Left renal pelvis (tissue), 4 donors: ENCODE data around the gene KNDC1. TPM values are rescaled to one million over a fixed set of nuclear protein-coding genes. Genes with fewer than 3 reads are reported as not detected.

ENCODE experiments used
- DNase-seq, 4 donors: peaks; one replicate each; pipeline ENCODE4 v3.0.0-alpha.2; 2013; ENCODE audit warnings: low read depth in 4 of 4, low spot score in 3 of 4
- polyA plus RNA-seq, 4 donors: library from polyadenylated mRNA; unstranded; fragments of 120-200 nt; gene quantifications; one replicate each; pipeline ENCODE4 v1.2.1, GENCODE V29; 2013; ENCODE audit not compliant: insufficient read length in 4 of 4

The KNDC1 gene
- polyA plus RNA-seq, 4 donors = 2.5 to 10.0 (median 6.9) TPM

DNA sequence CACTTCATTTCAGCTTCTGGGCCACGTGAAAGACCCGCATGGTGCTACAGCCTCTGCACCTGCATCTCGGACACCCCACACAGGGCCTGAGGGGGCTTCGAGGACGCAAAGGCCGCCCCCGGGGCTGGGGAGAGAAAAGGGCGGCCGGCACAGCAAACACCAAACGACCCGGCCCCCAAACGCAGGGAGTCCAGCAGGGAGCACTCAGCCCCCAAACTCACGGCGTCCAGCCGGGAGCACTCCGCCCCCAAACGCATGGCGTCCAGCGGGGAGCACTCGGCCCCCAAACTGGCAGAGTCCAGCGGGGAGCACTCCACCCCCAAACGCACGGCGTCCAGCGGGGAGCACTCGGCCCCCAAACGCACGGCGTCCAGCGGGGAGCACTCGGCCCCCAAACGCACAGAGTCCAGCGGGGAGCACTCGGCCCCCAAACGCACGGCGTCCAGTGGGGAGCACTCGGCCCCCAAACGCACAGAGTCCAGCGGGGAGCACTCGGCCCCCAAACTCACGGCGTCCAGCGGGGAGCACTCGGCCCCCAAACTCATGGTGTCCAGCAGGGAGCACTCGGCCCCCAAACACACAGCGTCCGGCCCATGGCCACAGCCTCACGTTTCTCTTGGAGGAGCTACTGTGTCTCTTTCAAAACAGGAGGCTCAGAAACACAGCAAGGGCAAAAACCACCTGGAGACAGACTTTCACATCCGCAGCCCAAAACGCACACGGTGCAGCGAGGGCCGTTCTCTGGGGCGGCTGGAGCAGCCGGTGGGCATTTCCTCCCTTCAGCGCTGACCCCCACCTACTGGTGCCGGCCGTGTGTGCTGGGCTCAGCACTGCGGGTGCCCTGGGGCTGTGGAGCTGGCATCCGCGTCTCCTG lies 43.0 kb downstream of the KNDC1 start:
- DNase-seq = no peak

DNA sequence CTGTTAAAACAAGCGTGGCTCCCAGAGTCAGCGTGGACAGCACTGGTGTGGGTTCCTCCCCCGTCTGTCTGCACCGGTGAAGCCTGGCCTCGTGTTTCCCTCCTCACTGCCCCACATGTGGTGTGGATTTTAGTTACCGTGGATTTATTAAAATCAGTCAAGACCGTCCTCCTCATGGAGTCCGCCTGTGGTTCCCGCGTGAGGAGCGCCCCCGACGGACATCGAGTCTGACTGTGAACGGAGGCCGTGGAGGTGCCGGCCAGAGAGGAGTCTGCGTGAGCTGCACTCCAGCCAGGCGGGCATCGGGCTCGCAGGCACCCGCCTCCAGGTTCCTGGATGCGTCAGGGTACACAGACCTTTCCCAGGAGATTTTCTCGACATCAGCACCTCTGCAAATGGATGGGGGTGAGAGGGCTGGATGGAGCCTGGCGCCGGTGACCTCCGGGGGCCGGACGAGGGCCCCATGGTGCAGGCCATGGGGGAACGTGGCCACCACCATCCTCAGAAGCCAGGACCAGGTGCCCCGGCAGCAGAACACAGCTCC lies 43.7 kb downstream of the KNDC1 start:
- DNase-seq = no peak

DNA sequence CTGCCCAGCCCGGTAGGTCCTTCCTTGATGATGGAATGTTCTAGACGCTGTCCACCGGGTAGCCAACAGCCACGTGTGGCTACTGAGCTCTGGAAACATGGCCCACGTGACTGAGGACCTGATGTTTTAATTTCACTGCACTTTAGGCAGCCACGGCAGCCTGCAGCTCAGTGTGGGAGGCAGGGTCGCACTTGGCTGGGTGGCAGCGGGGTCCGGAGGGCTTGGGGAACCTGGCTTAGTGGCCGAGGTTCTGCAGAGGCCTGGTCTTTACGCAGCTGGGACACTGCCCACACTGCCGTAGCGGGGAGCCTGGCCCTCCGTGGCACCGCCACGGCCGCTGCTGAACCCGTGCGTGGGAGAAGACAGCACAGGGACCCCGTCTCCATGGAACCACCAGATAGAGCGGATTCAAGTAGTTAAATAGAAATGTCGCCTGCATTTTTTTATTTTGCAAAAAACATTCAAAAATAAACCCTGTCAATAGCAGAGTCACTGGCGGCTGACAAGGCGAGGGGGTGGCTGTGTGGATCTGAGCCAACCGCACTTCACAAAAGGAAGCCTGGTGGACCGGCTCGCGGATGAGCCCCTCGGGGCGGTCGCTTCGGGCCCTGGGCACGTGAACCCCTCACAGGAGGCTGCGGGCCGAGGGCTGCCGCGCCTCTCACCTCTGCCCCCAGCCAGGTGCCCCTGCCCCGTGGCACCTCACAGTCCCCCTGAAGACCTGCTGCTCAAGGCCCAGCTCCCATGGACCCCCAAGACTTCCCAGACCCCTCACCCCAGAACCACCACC lies 44.4 kb downstream of the KNDC1 start:
- DNase-seq = no peak

DNA sequence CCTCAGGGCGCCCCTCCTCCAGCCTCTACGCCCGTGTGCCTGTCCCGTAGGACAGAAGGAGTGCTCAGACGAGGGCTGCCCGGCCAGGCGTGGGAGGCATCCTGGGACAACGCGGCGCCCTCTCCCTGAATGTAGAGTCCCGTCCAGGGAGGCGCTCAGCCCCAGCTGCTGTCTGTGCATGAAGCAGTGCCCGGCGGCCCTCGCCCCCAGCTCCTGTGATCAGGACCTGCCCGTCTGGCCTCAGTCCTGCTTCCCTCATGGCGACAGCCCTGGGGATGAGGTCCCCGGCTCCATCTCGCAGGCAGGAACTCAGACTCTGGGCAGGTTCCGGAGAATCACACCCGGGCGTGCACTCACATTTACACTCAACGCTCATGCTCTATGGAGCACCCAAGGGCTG lies 45.1 kb downstream of the KNDC1 start:
- DNase-seq = no peak

- DNase-seq = no peak
These were observed 46.5 kb downstream of the KNDC1 start for GRCh38 chr10:133206356-133207040.

GRCh38 chr10:133207041-133207600 lies 47.1 kb downstream of the KNDC1 start:
- no peak for DNase-seq

- no peak for DNase-seq
These were observed 47.6 kb downstream of the KNDC1 start for GRCh38 chr10:133207627-133208026.

GRCh38 chr10:133208466-133208865 lies 48.4 kb downstream of the KNDC1 start:
- DNase-seq = no peak

- no peak for DNase-seq
These were observed 49.1 kb downstream of the KNDC1 start for GRCh38 chr10:133209117-133209516.

DNA sequence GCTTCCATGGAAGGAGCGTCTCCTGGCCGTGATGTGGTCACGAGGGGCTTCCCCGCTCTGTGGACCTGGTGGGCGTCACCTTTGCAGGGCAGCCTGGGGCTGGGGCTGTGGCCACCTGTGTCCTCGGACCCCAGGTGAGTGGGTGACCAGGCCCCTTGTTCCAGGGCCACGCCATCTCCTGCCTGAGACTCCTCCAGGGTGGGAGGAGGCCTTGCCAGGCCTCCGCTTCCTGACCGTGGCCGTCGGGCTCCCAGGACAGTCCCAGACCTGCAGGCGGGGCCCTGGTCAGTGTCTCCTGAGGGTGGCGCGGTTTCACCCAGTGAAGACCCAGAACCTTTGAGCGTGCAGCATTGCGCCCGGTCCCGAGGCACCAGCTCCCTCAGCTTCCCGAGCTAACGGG lies 49.6 kb downstream of the KNDC1 start:
- no peak for DNase-seq

DNA sequence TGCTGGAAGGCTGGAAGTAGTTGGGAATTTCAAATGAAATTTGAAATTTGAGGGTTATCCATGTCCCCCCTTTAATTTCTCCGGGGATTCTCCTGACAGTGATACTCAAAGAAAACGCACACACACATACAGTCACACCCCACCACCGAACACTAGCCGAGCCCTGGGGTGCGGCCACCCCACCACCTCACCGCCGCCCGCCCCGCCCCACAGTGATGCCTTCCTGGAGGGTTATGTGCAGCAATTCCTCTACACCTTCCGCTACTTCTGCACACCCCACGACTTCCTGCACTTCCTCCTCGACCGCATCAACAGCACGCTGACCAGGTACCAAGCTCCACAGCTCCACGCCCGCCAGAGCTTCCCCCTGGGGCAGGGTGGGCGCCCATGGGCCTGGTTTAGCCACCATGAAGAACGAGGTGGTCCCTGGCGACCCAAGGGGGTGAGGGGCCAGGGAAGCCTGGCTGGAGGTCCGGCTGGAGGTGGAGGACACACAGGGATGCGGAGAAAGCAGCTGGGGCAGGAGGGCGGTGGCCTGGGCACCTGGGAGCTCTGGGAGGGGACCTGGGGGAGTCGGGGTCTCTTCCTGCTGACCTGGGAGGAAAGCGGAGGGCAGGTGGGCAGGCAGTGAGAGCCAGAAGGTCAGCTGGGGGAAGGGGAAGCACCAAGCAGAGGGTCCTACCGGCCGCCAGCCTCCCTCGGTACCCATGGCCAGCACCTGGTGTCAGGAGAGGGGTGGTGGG lies 50.5 kb downstream of the KNDC1 start:
- DNase-seq = no peak

DNA sequence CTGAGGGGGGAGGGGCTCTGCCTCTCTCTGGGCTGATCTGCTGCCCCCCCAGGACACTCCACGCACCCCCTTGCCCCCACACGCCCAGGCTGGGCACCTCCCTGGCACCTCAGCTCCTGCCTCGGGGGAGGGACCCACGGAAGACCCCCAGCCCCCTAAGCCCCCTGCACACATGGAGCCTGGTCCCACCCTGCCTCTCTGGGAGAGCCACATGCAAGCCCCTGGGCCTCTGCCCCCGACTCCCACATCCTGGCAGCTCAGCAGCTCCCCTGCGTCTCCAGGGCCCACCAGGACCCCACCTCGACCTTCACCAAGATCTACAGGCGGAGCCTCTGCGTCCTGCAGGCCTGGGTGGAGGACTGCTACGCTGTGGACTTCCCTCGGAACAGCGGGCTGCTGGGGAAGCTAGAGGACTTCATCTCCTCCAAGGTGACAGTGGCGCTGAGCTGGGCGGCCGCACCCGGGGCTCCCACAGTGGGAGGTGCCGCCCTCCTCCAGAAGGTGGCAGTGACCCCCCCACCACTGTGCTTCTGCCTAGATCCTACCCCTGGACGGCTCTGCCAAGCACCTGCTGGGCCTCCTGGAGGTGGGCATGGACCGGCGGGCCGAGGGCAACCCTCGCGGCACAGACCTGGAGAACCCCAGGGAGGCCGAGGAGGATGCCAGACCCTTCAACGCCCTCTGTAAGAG lies 51.3 kb downstream of the KNDC1 start:
- DNase-seq = no peak

- no peak for DNase-seq
These were observed 52.2 kb downstream of the KNDC1 start for GRCh38 chr10:133211959-133212852.

GRCh38 chr10:133212853-133213494 lies 53.0 kb downstream of the KNDC1 start:
- DNase-seq = no peak

GRCh38 chr10:133213641-133214467 lies 53.8 kb downstream of the KNDC1 start:
- no peak for DNase-seq

DNA sequence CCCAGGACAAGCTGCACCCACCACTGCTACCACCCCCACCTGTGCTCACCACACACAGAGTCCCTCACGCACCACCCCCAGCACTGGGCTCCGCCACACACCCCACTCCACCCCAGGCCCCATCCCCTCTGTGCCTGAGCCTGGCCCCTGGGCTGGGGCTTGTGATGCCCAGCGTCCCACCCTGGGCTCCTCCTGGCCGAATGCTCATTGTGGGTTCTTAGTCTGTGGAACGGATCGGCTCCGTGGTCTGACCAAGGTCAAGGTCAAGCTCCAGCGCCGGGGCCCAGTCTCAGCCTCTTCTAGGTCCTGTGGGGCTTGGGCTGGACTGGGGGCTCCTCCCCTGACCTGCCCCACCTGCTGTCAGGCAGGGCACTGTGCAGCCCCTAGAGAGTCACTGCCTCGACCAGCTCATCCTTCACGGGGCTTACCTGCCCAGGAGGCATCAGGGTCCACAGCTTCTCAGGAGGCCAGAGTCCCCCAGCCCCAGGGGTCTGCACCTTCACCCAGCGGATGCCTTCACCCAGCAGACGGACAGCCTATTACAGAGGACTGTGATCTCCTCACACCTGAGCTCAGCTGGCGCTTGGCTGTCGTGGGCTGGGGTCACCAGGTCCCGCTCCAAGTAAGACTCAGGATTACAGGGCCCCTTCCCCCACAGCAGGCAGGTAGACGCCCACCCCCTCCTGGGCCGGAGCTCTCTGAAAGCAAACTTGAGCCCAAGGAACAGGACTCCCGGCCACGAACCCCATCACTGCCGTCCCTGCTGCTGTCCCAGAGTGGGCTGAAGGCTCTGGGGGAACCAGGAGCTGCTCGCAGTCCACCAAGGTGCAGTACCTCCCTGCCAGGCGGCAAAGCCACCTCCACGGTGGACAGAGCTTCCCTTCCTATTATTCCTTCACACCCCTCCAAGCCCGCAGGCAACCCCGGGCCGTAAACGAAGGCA lies 54.7 kb downstream of the KNDC1 start:
- DNase-seq = no peak
